GM23338 (cell line): ENCODE results near the gene FBXL17.

ENCODE experiments used
- CREB1 ChIP-seq: fragments of 250-450 bp; sonication (Bioruptor Pico); IDR thresholded peaks from 2 replicates; pipeline ENCODE4 v1.5.0; 2020; ENCODE audit warnings: low read depth, mild to moderate bottlenecking, moderate library complexity
- CTCF ChIP-seq, 2 experiments: fragments of 200-600 bp in 1 of 2; sonication (generic) in 1 of 2; conservative IDR thresholded peaks; 2 replicates each; pipeline versions ENCODE4 v1.5.1 to v1.6.1; 2016 to 2017; ENCODE audit warnings: antibody characterized with exemption in 2 of 2, low read depth in 2 of 2, mild to moderate bottlenecking in 2 of 2, moderate library complexity in 1 of 2
- ETS1 ChIP-seq: IDR thresholded peaks from 2 replicates; pipeline ENCODE4 v1.6.1; 2016; ENCODE audit warnings: antibody characterized with exemption
- EZH2 ChIP-seq: fragments of 200-600 bp; sonication (generic); IDR thresholded peaks from one replicate; pipeline ENCODE4 v1.8.0; 2017; ENCODE audit warnings: antibody characterized with exemption, mild to moderate bottlenecking, low read depth; ENCODE audit not compliant: unreplicated experiment
- EZH2phosphoT487 ChIP-seq: fragments of 200-600 bp; sonication (generic); IDR thresholded peaks from one replicate; pipeline ENCODE4 v1.8.1; 2018; ENCODE audit warnings: antibody characterized with exemption; ENCODE audit not compliant: unreplicated experiment
- JUNB ChIP-seq: IDR thresholded peaks from one replicate; pipeline ENCODE4 v1.6.1; 2016; ENCODE audit warnings: antibody characterized with exemption; ENCODE audit not compliant: unreplicated experiment
- NANOG ChIP-seq: IDR thresholded peaks from 2 replicates; pipeline ENCODE4 v1.6.1; 2016; ENCODE audit warnings: antibody characterized with exemption, borderline replicate concordance
- POLR2AphosphoS5 ChIP-seq: IDR thresholded peaks from 2 replicates; pipeline ENCODE4 v1.6.1; 2016; ENCODE audit warnings: antibody characterized with exemption, low read depth
- REST ChIP-seq: IDR thresholded peaks from one replicate; pipeline ENCODE4 v1.6.1; 2018; ENCODE audit warnings: antibody characterized with exemption; ENCODE audit not compliant: unreplicated experiment
- STAT1 ChIP-seq: IDR thresholded peaks from one replicate; pipeline ENCODE4 v1.6.1; 2016; ENCODE audit warnings: antibody characterized with exemption; ENCODE audit not compliant: unreplicated experiment
- ZNF114 ChIP-seq: fragments of 250-450 bp; sonication (Bioruptor Pico); IDR thresholded peaks from 2 replicates; pipeline ENCODE4 v1.5.0; 2020; ENCODE audit warnings: mild to moderate bottlenecking, moderate library complexity
- ZNF331 ChIP-seq: fragments of 250-450 bp; sonication (Bioruptor Pico); IDR thresholded peaks from 2 replicates; pipeline ENCODE4 v1.5.0; 2020; ENCODE audit warnings: low read depth, mild to moderate bottlenecking, moderate library complexity
- TF ChIP-seq, protein P1 (sequence below): fragments of 250-450 bp; sonication (Bioruptor Pico); IDR thresholded peaks from 2 replicates; pipeline ENCODE4 v1.5.0; 2020; ENCODE audit warnings: mild to moderate bottlenecking, moderate library complexity

GRCh38 chr5:108184940-108185339, 197.0 kb downstream of the FBXL17 start:
- TF ChIP-seq CTCF (conservative IDR thresholded peaks at IDR 0.05; ENCODE audit: low read depth in 2 of 2), result no peak
- TF ChIP-seq REST, result no peak
- TF ChIP-seq POLR2AphosphoS5, result no peak
- no peak for TF ChIP-seq EZH2
- no peak for TF ChIP-seq CREB1 (CRISPR knock-in tag)
- no peak for TF ChIP-seq EZH2phosphoT487
- no peak for TF ChIP-seq STAT1
- TF ChIP-seq ZNF331, result no peak
- TF ChIP-seq JUNB, result no peak
- TF ChIP-seq ZNF114 (CRISPR knock-in tag), result no peak
- TF ChIP-seq ETS1, result no peak
- TF ChIP-seq, protein P1, sequence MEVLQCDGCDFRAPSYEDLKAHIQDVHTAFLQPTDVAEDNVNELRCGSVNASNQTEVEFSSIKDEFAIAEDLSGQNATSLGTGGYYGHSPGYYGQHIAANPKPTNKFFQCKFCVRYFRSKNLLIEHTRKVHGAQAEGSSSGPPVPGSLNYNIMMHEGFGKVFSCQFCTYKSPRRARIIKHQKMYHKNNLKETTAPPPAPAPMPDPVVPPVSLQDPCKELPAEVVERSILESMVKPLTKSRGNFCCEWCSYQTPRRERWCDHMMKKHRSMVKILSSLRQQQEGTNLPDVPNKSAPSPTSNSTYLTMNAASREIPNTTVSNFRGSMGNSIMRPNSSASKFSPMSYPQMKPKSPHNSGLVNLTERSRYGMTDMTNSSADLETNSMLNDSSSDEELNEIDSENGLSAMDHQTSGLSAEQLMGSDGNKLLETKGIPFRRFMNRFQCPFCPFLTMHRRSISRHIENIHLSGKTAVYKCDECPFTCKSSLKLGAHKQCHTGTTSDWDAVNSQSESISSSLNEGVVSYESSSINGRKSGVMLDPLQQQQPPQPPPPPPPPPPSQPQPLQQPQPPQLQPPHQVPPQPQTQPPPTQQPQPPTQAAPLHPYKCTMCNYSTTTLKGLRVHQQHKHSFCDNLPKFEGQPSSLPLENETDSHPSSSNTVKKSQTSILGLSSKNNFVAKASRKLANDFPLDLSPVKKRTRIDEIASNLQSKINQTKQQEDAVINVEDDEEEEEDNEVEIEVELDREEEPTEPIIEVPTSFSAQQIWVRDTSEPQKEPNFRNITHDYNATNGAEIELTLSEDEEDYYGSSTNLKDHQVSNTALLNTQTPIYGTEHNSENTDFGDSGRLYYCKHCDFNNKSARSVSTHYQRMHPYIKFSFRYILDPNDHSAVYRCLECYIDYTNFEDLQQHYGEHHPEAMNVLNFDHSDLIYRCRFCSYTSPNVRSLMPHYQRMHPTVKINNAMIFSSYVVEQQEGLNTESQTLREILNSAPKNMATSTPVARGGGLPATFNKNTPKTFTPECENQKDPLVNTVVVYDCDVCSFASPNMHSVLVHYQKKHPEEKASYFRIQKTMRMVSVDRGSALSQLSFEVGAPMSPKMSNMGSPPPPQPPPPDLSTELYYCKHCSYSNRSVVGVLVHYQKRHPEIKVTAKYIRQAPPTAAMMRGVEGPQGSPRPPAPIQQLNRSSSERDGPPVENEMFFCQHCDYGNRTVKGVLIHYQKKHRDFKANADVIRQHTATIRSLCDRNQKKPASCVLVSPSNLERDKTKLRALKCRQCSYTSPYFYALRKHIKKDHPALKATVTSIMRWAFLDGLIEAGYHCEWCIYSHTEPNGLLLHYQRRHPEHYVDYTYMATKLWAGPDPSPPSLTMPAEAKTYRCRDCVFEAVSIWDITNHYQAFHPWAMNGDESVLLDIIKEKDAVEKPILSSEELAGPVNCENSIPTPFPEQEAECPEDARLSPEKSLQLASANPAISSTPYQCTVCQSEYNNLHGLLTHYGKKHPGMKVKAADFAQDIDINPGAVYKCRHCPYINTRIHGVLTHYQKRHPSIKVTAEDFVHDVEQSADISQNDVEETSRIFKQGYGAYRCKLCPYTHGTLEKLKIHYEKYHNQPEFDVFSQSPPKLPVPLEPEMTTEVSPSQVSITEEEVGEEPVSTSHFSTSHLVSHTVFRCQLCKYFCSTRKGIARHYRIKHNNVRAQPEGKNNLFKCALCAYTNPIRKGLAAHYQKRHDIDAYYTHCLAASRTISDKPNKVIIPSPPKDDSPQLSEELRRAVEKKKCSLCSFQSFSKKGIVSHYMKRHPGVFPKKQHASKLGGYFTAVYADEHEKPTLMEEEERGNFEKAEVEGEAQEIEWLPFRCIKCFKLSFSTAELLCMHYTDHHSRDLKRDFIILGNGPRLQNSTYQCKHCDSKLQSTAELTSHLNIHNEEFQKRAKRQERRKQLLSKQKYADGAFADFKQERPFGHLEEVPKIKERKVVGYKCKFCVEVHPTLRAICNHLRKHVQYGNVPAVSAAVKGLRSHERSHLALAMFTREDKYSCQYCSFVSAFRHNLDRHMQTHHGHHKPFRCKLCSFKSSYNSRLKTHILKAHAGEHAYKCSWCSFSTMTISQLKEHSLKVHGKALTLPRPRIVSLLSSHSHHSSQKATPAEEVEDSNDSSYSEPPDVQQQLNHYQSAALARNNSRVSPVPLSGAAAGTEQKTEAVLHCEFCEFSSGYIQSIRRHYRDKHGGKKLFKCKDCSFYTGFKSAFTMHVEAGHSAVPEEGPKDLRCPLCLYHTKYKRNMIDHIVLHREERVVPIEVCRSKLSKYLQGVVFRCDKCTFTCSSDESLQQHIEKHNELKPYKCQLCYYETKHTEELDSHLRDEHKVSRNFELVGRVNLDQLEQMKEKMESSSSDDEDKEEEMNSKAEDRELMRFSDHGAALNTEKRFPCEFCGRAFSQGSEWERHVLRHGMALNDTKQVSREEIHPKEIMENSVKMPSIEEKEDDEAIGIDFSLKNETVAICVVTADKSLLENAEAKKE (CRISPR knock-in tag), result no peak
- TF ChIP-seq NANOG, result no peak
